Measurements from ENCODE around the gene SFXN5. TPM values are rescaled to one million over a fixed set of nuclear protein-coding genes. Genes with fewer than 3 reads are reported as not detected.

The SFXN5 gene
- total and polyA plus RNA-seq, 2 of the 8 experiments (the other 6 are each of a cell fraction or from before 2014, with no cell fraction given): 29.3 to 33.1 TPM

GRCh38 chr2:72973566-72974435, 97.7 kb downstream of the SFXN5 start:
- H3K27ac ChIP-seq (ENCODE audit: low read depth, low read length): no peak overlapping the region
- no peak overlapping the region for H2AFZ ChIP-seq (ENCODE audit: low read length)
- H4K8ac ChIP-seq (ENCODE audit: extremely low read depth, insufficient read depth, low read length): no peak overlapping the region
- peak; percentile 86 for FAIRE-seq
- H2AK5ac ChIP-seq (ENCODE audit: low read depth, low read length): no peak overlapping the region; the same call in 1 of the 2 replicates
- H3K79me1 ChIP-seq (ENCODE audit: low read depth, low read length): no peaks in the 10 kb centered on the region
- no peak overlapping the region for H2BK120ac ChIP-seq (replicated peaks; ENCODE audit: low read depth, low read length)
- no peak overlapping the region for H3K14ac ChIP-seq (ENCODE audit: insufficient read length)
- no peak overlapping the region for H3K56ac ChIP-seq (replicated peaks; ENCODE audit: insufficient read length, low read depth, low read length)
- H3K4me3 ChIP-seq (ENCODE audit: extremely low read depth in 1 of 4, insufficient read depth in 2 of 4, low read depth in 3 of 4, low read length in 4 of 4): no peak overlapping the region
- no peaks in the 10 kb centered on the region for H3K9me3 ChIP-seq (ENCODE audit: insufficient read depth in 2 of 2, low read depth in 1 of 2, low read length in 1 of 2)
- H2BK15ac ChIP-seq (ENCODE audit: low read length): no peak overlapping the region; the same call in 1 of the 2 replicates
- peaks cover 5 to 21% (median 17%) of the 10 kb centered on the region in 4 experiments for H3K4me1 ChIP-seq (replicated peaks in 1 of 4; ENCODE audit: control insufficient read depth in 3 of 4, insufficient read depth in 4 of 4, low read length in 3 of 4)
- no peaks in the 10 kb centered on the region for H3K79me2 ChIP-seq (ENCODE audit: control insufficient read depth in 1 of 2, insufficient read depth in 2 of 2, low read length in 2 of 2)
- H3K9ac ChIP-seq (replicated peaks in 1 of 4; ENCODE audit: extremely low read depth in 1 of 4, low read depth in 3 of 4, low read length in 3 of 4): no peak overlapping the region
- no peak overlapping the region for H3K23ac ChIP-seq (ENCODE audit: insufficient read length)
- ChIA-PET POLR2A (ENCODE audit: partially characterized antibody) (interaction anchor here (0.8 to 1.5 kb wide), 5 partner anchors 32 to 87 kb away, joined by 3 to 4 read pairs (median 3); partner anchors contain the start of genes EMX1 and SPR), CTCF (ENCODE audit: partially characterized antibody) (interaction anchor here (0.7 to 6.3 kb wide), 47 partner anchors 10 to 263 kb away, joined by 3 to 113 read pairs (median 5); partner anchors contain the start of gene SPR)
- H2BK20ac ChIP-seq (ENCODE audit: low read length): peak overlapping the region; percentile 73; the same call in 1 of the 2 replicates
- H2BK5ac ChIP-seq (ENCODE audit: low read depth, low read length): peak overlapping the region; percentile 73; the same call in 1 of the 2 replicates
- no peak overlapping the region for H3K4ac ChIP-seq (replicated peaks; ENCODE audit: insufficient read length, low read depth, low read length)
- H2BK12ac ChIP-seq (ENCODE audit: low read depth, low read length): peak overlapping the region; percentile 94; the same call in 1 of the 2 replicates
- 0 out of 8 replicates have a peak, but pooled peaks cover 0 to 1% (median 0%) of the 10 kb centered on the region in 4 experiments for H3K36me3 ChIP-seq (ENCODE audit: control insufficient read depth in 2 of 4, insufficient read depth in 4 of 4, low read length in 3 of 4)
- H4K5ac ChIP-seq (ENCODE audit: insufficient read length, low read depth, low read length): no peak overlapping the region
- H3K23me2 ChIP-seq (ENCODE audit: low read depth, low read length): no peaks in the 10 kb centered on the region
- H3K4me2 ChIP-seq (ENCODE audit: insufficient read depth in 1 of 2, low read depth in 2 of 2, low read length in 2 of 2): no peak overlapping the region; a peak in 2 of 4 replicates
- peak in 1 of 2 experiments; percentile 85 for DNase-seq (ENCODE audit: low read depth in 1 of 2, low spot score in 2 of 2)
- H3K18ac ChIP-seq (ENCODE audit: extremely low read depth, low read length): no peak overlapping the region; the same call in none of the 2 replicates
- H4K20me1 ChIP-seq (replicated peaks in 1 of 2; ENCODE audit: control insufficient read depth in 1 of 2, insufficient read depth in 2 of 2, low read length in 2 of 2): no peaks in the 10 kb centered on the region
- WGBS, 2 experiments (ENCODE audit: extremely low coverage in 1 of 2, insufficient coverage in 1 of 2, insufficient read length in 1 of 2, insufficient replicate concordance in 2 of 2, low coverage in 1 of 2, low lambda C conversion rate in 2 of 2, missing lambda C conversion rate in 1 of 2): 47% methylated on average over 12 of the region's 12 CpGs; no CpG with 5 or more reads in 1 of the 2 experiments
- no peaks in the 10 kb centered on the region; a peak in 1 of 7 replicates for H3K27me3 ChIP-seq (replicated peaks in 1 of 4; ENCODE audit: control insufficient read depth in 3 of 4, extremely low read depth in 1 of 4, insufficient read depth in 3 of 4, low read length in 3 of 4)
- H4K91ac ChIP-seq (replicated peaks; ENCODE audit: insufficient read length, low read length): peak overlapping the region; percentile 62
- 0 out of 4 replicates have a peak, but pooled peaks of 1 of the 2 experiments have one; percentile 42 for TF ChIP-seq SIN3A (conservative IDR thresholded peaks at IDR 0.05 in 1 of 2, IDR thresholded peaks at IDR 0.05 in 1 of 2; ENCODE audit: low read depth in 1 of 2, low read length in 2 of 2)
- TF ChIP-seq KDM1A (IDR thresholded peaks at IDR 0.05; ENCODE audit: borderline replicate concordance, low read length): peak; percentile 36; the same call in 1 of the 2 replicates
